HG02973 (cell line): ENCODE results near the gene CCDC81.

Experiments
- ATAC-seq: cut with Tn5 transposase; IDR thresholded peaks from one replicate; pipeline ENCODE4 v1.9.1; 2021; ENCODE audit warnings: moderate library complexity; ENCODE audit not compliant: unreplicated experiment

The CCDC81 gene

GRCh38 chr11:86435711-86436110 lies 61.0 kb downstream of the CCDC81 start:
- ATAC-seq = no peak

GRCh38 chr11:86438685-86439084 lies 64.0 kb downstream of the CCDC81 start:
- no peak for ATAC-seq

- no peak for ATAC-seq
Observed at GRCh38 chr11:86440305-86440716, 65.6 kb downstream of the CCDC81 start.

GRCh38 chr11:86440843-86441242 lies 66.2 kb downstream of the CCDC81 start:
- ATAC-seq = no peak

- no peak for ATAC-seq
Observed at GRCh38 chr11:86442420-86442819, 67.7 kb downstream of the CCDC81 start.

- ATAC-seq = no peak
Observed at GRCh38 chr11:86442827-86443226, 68.1 kb downstream of the CCDC81 start.

- no peak for ATAC-seq
Observed at GRCh38 chr11:86443415-86443814, 68.7 kb downstream of the CCDC81 start.

- ATAC-seq = no peak
Observed at GRCh38 chr11:86444981-86445380, 70.3 kb downstream of the CCDC81 start.

GRCh38 chr11:86446163-86446923 lies 71.7 kb downstream of the CCDC81 start:
- ATAC-seq = no peak

GRCh38 chr11:86446924-86447285 lies 72.2 kb downstream of the CCDC81 start:
- ATAC-seq = no peak

GRCh38 chr11:86447763-86448480 lies 73.2 kb downstream of the CCDC81 start:
- no peak for ATAC-seq

- no peak for ATAC-seq
Observed at GRCh38 chr11:86449993-86450629, 75.4 kb downstream of the CCDC81 start.

- no peak for ATAC-seq
Observed at GRCh38 chr11:86453290-86454030, 78.8 kb downstream of the CCDC81 start.

GRCh38 chr11:86456075-86456939 lies 81.6 kb downstream of the CCDC81 start:
- peak; percentile 67 for ATAC-seq

GRCh38 chr11:86458294-86459001 lies 83.8 kb downstream of the CCDC81 start:
- ATAC-seq = no peak

- ATAC-seq = no peak
Observed at GRCh38 chr11:86459002-86459385, 84.3 kb downstream of the CCDC81 start.

- no peak for ATAC-seq
Observed at GRCh38 chr11:86459682-86460460, 85.2 kb downstream of the CCDC81 start.

GRCh38 chr11:86460461-86461385 lies 86.0 kb downstream of the CCDC81 start:
- no peak for ATAC-seq
